GM18861 (cell line): ENCODE data around the gene STC2.
A peak's percentile ranks its signal among the peaks of the same experiment; 100 is the strongest.
"Not testable (repeated sequence)": the region's sequence is repeated elsewhere in the genome, so short reads cannot be mapped to it uniquely, and the experiment has no call there.

Source experiments
- ATAC-seq: cut with Tn5 transposase; IDR thresholded peaks from one replicate; pipeline ENCODE4 v1.9.1; 2021; ENCODE audit not compliant: unreplicated experiment

Gene STC2

DNA sequence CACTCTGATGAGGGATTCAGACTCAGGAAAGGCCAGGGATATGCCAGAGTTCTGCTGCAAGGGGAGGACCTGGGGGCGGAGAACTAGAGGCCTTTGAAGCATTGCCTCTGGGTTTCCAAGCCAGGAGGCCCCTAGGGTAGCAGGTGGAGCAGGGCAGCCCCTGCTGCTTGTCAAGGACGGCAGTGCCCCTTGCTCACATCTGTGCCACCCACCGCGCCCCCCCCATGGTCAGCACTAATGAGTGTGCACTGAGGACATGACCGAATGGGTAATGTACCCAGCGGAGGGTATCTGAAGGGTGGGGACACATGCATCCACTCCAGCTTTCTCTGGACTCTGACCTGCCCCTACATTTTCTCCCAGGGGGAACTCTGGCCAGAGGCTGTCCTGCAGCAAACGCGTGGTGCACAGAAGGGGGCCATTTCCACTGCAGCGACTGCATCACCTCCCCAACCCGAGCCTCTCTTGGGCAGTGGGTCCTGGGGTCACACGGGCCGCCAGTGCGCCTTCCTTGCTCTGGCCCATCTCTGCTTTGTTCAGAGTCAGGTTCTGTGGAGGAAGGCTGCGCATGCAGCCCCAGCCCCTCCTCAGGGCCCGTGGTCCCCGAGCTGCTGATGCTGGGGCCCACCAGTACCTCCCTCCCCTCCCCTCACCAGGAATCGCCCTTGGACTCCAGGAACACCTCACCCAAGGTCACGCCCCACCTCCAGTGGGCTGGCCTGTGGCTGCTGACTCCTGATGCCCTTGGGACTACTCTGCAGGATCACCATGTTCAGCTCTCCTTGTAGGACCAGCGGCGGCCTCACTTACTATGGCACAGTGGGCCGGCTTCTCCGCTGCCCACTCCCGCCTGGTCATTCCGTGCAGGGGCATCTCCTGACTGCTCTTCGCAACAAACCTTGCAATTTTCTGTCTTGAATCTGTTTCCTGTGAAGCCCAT is 31.2 kb downstream of the STC2 start:
- no peak for ATAC-seq

DNA sequence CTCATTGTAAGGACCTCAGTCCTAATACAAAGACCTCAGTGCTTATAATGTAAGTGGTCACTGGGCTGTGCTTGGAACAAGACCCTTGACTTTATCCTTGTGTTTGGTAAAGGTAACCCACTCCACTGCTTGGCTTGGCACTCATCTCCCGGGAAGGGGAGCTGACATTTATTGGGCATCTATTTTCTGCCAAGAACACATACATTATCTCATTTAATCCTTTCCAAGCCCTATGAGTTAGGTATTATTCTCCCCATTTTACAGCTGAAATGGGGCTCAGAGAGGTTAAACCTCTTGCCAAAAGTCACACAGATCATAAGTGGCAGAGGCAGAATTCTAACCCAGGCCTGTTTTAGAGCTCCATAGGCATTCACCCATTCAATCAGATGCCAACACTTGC is 32.4 kb downstream of the STC2 start:
- ATAC-seq, result no peak

DNA sequence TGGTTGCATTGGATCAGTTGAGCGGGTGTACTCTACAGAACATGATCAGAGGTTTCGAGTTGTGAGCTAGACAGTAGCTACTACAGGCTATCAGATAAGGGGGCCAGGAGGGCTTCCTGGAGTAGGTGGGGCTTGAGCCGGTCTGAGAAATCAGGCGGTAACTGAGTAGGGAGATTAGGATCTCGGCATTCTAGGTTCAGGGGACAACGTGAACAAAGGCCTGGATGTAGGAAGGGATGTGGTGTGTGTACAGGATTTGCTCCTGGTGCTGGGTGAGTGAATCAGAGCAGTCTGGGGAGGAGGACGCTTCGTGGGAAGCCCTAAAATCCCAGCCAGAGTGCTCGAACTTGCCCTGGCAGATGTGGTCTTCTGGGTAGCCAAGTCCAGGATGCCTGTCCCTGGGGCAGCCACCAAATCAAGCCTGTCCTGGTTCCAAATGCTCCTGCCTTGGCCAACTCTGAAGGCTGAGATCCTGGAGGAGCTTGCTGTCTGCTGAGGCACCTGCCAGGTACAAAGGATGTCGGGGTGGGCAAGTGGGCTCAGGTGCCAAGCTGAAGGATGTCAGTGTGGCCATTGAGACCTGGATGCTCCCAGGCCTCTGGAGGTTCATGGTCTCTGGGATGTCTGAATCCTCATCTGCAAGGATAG is 33.4 kb downstream of the STC2 start:
- ATAC-seq, result no peak

DNA sequence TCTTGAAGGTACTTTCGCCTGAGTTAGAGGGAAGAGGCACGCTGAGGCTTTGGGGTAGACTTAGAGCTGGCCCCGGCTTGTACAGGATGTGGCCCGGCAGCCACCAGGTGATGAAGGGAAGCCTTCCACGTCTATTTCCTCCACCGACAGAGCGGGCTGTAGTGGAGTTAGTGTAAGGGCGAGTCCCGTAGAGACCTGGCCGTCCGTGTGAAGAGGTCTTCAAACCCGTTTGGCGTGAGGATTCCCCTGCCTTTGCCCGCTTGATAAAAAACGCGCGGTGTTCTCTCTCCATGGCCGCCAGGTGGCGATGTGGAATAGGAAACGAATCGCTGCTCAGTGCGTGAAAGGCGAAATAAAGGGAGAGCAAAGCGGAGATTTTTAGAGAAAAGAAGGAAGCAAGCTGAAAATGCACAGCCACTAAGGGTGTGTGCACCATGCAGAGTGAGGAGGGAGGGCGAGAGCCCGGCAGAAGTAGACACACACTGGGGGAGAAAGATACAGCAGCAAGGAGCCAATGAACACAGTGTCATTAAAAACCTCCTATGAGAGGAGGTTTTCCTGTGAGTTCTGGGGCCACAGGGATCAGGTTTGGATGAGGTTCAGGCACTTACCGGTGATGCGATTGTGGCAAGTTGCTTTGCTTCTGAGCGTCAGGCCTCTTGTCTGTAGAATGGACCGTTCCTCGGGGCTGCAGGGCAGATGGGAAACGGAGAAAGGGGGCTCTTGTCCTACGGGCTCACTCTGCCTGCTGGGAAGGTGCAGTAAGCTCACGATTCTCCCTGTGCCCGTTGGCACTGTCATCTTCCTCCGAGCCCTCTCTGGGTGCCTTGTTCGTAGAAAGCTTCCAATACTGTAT is 34.2 kb downstream of the STC2 start:
- ATAC-seq, result peak; percentile 65

DNA sequence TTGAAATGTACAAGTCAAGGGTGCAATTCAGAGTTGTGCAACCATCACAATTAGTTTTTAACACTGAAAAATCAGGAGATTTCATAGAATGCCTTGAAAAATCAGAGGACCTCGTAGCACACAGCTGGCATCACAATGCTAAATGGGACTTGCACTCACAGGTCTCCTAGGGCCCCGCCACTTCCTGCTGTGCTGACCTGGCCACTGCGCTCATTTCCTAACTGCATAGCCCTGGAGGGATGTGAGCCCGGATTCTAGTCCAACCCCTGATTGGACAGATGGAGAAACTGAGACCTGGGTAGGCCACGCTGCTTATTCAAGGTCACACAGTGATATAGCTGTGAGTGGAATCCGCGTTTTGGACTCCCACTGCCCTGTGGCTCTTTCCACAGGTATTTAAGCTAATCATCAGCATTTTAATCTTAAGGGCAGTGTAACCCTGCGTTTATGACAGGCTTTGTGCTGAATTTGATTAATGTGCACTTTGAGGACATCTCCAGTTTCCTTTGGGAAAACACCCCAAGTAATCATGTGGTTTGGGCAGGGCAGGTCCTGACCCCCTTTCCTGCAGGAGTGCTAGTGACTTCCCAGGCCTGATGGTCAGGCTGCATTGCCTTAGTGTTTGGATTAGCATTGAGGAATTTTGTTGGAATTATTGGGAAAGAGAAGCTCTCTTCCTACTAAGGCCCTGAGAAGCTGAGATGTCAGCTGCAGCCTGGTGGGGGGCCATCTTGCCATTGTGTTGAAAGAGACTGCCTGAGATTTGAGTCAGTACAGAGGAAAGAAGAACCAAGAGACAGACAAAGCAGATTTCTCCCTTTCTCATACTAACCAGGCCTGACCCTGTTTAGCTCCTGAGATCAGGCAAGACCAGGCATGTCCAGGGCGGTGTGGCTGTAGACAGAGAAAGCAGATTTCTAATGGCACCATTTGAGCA is 36.2 kb downstream of the STC2 start:
- ATAC-seq, result peak; percentile 52

DNA sequence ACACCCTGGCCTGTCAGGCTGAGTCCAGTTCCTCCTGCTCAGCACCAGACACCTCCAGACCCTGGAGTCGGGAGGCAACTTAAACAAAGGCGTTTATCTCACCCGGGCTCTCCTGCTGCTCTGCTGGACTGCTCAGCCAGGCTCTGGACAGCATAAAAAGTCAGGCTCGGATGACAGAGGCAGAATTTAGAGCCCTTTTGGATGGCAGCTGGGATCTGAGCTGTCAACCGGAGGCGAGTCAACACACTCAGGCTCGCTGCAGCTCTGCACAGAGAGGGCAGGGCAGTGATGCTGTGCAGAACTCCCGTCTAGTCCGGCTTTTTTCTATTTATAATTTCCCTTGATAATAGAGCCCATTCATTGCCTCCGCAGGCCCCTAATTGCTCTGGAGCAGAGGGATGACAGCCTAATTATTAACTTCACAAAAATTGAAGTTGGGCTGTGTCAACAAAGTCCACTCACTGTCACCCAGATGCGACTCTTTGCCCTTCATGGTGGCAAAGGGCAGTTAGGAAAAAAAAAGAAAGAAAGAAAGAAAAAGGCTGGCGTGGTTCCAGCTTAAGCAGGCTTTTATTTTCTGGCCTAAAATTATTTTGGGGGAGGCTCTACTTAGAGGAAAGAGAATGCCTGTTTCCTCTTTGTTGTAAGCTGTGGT is 37.6 kb downstream of the STC2 start:
- no peak for ATAC-seq

DNA sequence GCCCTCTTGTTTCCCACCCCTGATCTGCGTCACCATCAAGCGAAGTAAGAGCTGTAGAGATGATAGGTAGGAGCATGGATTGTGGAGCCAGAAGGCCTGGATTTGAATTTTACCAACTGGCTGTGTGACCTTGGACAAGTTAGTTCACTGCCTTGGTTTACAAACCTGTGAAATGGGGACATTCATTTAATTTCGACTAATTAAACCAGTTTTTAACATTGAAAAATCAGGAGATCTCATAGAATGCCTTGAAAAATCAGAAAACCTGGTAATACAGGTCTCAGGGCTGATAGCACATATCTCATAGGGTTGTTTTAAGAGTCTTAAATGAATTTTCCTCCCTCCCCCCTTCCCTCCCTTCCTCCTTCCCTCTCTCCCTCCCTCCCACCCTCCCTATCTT is 38.8 kb downstream of the STC2 start:
- no peak for ATAC-seq

DNA sequence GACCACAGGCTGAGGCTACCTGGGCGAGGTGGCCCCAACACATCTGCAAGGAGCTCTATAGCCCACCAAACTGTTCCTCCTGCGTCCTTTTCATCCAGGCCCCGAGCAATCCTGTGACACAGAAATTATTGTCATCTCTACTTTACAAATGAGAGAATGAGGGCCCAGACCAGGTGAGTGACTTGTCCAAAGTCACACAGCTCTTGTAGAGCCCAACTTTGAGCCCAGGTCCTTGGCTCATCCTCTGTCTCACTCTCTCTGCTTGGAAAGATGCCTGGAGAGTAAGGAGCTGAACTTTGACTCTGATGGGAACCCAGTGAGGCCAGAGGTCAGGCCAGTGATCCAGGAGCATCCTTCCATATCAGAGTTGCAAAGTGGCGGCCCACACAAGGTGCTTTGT is 39.6 kb downstream of the STC2 start:
- ATAC-seq, result no peak

DNA sequence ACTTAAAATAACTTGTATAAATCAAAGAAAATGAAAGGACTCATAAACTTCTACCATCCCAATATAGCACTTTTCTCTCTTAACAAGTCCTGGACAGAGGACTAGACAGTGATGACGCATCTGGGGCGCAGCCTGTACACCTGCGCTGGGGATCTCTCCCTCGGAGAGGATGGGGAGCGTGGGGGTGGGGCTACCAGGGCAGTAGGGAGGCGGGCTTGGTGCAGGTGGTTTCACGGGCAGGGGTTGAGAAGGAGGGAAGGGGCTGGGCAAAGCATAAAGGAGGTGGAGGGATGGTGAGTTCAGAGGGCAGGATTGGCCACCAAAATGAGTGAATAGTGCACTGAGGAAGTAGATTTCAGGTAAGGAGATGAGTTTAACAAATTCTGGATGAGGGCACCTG is 41.1 kb downstream of the STC2 start:
- ATAC-seq, result no peak

DNA sequence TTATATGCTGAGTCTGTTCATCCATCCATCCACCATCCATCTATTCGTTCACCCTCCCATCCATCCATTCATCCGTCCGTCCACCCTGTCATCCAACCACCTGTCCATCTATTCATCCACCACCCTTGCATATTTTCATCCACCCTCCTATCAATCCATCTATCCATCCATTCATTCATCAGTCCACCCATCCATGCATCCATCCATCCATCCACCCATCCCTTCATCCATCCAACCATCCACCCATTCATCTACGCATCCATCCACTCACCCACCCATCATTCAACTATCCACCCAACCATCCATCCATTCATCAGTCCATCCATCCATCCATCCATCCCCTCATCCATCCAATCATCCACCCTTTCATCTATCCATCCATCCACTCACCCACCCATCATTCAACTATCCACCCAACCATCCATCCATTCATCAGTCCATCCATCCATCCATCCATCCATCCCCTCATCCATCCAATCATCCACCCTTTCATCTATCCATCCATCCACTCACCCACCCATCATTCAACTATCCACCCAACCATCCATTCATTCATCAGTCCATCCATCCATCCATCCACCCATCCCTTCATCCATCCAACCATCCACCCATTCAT is 43.8 kb downstream of the STC2 start:
- not testable (repeated sequence) for ATAC-seq

DNA sequence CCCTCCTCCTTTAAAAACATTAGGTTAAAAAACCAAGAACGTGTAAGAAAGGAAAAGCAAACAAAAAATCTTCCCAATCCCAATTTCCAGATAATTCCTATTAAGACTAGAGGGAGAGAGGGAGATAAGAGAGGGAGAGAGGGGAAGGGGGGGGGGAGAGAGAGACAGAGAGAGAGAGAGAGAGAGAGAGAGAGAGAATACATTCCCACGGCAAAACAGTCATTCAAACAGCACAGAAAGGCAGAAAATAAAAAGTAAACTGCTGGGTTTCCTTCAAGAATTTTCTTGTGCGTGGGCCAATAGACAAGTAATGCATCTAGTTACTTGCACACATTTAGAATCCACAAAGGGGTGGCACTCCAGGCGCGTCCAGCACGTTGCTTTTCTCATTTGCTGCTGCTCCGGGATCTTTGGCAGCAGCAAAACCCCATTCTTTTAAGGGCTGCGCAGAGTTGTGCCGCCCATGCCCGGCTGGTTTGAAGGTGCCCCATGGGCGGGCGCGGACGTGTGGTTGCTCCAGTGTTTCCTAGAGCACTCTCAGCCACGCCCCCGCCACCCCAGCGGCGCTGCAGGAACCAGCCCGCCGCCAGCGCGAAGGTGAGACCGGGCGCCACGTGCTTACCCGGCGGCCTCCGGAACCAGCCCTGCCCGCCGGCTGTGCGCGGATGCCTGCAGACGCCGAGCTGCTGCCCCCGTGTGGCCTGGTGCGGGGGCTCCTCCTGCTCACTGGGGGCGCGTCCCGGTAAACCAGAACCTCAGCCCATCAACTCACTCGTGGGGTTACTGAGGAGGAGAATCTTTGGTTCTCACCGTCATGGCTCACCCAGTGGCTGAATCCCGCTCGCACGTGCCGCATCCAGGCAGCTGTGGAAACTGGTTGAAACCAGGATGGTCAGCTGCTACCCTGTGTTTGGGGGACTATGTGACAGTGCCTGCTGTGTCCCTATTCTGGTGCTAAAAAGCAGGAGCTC is 44.6 kb downstream of the STC2 start:
- peak; percentile 88 for ATAC-seq

DNA sequence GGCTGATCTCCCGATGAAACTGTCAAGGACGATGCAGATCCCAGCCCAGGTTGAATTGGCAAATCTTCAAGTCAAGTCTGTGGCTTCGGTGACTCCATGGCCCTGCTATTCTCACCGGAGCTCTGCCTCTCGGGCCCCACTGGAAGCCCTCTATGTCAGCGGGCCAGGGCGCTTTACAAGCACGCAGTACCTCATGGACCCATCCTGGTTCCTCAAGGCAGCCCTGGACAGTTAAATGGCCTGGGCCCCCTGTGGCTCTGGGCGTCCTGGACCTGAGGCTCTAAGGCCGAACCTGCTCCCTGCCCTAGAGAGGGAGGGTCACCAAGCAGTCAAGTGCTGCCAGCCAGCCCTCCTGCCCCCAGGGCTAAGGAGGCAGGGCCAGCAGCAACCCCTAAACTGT is 45.3 kb downstream of the STC2 start:
- ATAC-seq, result no peak

DNA sequence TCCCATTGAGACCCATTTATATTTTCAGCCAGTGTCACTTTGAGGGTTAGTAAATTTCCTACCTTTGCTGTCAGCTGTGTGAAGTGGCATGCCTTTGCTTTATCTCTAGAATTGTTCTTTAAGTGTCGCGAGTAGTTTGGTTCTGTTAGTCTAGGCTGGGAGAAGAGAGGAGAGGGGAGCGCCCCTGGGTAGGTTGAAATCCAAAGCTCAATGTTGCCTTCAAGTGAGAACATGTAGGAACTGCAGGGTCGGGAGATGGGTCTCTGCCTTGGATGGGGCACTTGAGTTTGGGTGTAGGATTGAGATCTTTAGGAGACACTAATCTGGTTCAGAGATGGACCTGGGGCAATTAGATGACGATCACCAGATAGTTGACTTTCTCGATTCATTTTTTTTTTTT is 46.3 kb downstream of the STC2 start:
- ATAC-seq, result no peak

DNA sequence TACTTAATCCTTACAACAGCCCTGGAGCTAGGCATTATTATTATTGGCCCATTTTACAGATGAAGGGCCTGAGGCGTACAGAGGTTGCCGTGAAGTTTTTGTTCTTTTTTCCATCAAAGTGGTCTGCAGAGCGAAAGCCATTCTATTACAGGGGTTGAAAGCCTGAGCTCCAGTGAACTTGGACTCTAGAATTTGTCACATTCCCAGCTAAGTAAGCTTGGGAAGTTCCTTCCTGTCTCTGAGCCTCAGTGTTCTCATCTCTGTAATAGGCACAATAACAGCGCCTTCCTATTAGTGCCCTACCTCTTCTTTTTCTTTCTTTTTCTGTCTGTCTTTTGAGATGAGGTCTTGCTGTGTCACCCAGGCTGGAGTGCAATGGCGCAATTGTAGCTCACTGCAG is 49.0 kb downstream of the STC2 start:
- ATAC-seq, result no peak

DNA sequence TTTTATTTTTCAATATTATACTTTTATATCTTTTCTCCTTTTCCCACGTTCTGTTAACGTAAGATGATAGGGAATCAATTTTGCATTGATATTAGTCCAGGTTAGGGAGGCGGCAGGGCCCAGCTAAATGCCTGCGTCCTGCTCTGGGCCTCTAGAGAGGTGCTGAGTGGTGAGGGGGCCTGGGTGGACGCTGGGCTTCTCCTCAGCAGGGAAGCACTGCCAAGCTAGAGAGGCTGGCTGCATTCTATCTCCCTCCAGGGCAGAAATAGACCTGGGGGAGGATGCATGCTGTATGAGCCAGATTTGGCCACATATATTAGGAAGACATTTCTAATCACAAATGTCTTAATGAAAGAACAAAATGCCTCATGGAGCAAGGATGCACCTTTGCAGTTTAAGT is 49.6 kb downstream of the STC2 start:
- no peak for ATAC-seq

DNA sequence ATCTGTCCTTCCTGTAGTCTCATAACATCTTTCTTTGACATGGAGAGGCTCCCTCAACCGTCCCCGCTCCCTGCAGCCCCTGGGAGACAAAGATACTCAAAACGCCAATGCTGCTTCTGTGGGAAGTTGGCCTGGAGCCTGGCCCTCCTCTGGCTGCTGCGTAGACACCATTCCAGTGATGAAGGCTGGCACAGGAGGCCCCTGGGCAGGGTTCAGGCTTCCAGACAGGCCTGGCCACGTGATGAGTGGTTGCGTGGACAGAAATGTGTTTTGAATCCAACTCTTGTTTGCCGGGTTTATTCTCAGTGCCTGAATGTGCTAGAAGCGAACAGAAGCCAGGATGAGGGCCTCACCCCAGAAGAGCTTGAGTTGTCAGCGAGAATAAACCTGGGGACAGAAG is 50.0 kb downstream of the STC2 start:
- ATAC-seq, result no peak

DNA sequence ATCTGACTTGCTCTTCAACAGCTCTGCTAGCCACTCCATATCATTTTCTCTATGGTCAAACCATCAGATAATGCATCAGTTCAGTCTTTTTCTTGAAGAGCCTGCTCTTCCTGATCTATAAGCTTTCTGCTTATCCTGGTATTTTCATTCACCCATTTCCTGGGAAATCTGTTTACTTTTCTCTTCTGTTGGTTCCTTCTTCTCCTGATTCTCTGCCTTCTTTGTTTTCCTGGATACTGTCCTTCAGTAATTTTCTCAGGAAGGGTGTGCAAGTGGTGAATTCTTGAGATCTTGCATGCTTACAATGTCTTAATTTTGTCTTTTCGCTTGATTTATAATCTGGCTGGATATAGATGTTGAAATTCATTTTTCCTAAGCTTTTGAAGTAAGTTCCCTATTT is 53.4 kb downstream of the STC2 start:
- ATAC-seq, result no peak

DNA sequence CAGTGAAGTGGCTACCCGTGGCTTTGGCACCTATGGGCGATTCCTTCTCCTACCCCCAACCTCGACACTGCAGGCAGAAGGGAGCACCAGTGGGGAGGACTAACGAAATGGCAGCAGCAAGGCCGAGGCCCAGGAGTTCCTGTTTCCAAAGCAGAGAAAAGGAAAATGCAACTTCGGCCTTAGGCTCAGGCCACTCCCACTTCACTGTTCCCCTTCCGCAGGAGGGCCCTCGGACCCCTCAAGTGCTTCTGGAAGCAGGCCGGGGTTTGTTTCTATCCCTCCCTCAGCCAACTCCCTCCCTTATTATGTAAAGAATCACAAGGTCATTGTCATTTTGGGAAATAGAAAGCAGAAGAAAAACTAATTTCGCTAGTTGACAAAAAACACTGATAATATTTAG is 56.8 kb downstream of the STC2 start:
- ATAC-seq, result no peak
